OCI-LY3 (cell line): Measurements from ENCODE around the gene AR.

ENCODE experiments used
- EZH2phosphoT487 ChIP-seq: fragments of 200-600 bp; shearing (Covaris generic); IDR thresholded peaks from 2 replicates; pipeline ENCODE4 v1.6.1; 2018; ENCODE audit warnings: antibody characterized with exemption, mixed run types, low read depth
- TF ChIP-seq, protein P1 (sequence below): fragments of 200-600, 300-600 bp; sonication (generic); IDR thresholded peaks from 2 replicates; pipeline ENCODE4 v1.5.1; 2014; ENCODE audit warnings: antibody characterized with exemption, low read length, low read depth

DNA sequence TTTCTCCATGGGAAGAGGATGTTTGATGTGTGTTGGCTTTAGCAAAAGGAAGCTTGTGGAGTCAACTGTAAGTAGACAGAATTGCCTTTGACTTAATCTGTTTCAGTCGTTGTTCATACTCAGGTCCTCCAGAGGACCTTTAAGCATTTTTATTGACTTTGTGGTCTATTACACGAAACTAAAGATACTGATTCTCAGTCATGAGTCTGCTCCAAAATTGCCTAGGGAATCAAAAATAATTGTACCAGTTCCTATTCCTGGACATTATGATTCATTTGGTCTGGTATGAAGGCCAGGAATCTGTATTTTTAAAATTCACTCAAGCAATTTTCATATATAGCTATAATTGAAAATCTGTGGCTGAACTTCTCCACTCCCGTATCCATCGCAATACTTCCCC is 38.6 kb downstream of the AR start:
- TF ChIP-seq, protein P1, sequence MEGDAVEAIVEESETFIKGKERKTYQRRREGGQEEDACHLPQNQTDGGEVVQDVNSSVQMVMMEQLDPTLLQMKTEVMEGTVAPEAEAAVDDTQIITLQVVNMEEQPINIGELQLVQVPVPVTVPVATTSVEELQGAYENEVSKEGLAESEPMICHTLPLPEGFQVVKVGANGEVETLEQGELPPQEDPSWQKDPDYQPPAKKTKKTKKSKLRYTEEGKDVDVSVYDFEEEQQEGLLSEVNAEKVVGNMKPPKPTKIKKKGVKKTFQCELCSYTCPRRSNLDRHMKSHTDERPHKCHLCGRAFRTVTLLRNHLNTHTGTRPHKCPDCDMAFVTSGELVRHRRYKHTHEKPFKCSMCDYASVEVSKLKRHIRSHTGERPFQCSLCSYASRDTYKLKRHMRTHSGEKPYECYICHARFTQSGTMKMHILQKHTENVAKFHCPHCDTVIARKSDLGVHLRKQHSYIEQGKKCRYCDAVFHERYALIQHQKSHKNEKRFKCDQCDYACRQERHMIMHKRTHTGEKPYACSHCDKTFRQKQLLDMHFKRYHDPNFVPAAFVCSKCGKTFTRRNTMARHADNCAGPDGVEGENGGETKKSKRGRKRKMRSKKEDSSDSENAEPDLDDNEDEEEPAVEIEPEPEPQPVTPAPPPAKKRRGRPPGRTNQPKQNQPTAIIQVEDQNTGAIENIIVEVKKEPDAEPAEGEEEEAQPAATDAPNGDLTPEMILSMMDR, result no peak
- TF ChIP-seq EZH2phosphoT487, result no peak
